ENCODE results near the gene MYL5. TPM values are rescaled to one million over a fixed set of nuclear protein-coding genes. Genes with fewer than 3 reads are reported as not detected.

Gene MYL5
- total and polyA plus RNA-seq, 2 of the 13 experiments (the other 11 are each of a cell fraction or from before 2014, with no cell fraction given) = 6.5 to 16.0 TPM

GRCh38 chr4:674172-675035 lies at the start of gene MYL5, which contains the start of gene ATP5ME (continued):
- TF ChIP-seq KDM5B (CRISPR knock-in tag; IDR thresholded peaks at IDR 0.05; ENCODE audit: borderline replicate concordance) = peak; percentile 94; the same call in 1 of the 2 replicates
- no peak for TF ChIP-seq ZNF781 (CRISPR knock-in tag; IDR thresholded peaks at IDR 0.05; ENCODE audit: borderline replicate concordance, not compliant biosample characterization)
- TF ChIP-seq ARNT (IDR thresholded peaks at IDR 0.05) = no peak
- TF ChIP-seq KLF6 (CRISPR knock-in tag; IDR thresholded peaks at IDR 0.05) = peak; percentile 57; the same call in 1 of the 2 replicates
- 0 out of 2 replicates have a peak, but pooled peaks have one; percentile 72 for TF ChIP-seq ZNF552 (CRISPR knock-in tag; IDR thresholded peaks at IDR 0.05; ENCODE audit: borderline replicate concordance)
- no peak for TF ChIP-seq ZNF639 (CRISPR knock-in tag; conservative IDR thresholded peaks at IDR 0.05)
- no peak for TF ChIP-seq CEBPB (IDR thresholded peaks at IDR 0.05; ENCODE audit: borderline replicate concordance, low read depth, low read length)
- 0 out of 2 replicates have a peak, but pooled peaks have one; percentile 58 for TF ChIP-seq MLXIP (CRISPR knock-in tag; IDR thresholded peaks at IDR 0.05; ENCODE audit: borderline replicate concordance)
- TF ChIP-seq NKX3-1 (CRISPR knock-in tag; IDR thresholded peaks at IDR 0.05) = peak; percentile 67; the same call in 1 of the 2 replicates
- TF ChIP-seq, protein P1, sequence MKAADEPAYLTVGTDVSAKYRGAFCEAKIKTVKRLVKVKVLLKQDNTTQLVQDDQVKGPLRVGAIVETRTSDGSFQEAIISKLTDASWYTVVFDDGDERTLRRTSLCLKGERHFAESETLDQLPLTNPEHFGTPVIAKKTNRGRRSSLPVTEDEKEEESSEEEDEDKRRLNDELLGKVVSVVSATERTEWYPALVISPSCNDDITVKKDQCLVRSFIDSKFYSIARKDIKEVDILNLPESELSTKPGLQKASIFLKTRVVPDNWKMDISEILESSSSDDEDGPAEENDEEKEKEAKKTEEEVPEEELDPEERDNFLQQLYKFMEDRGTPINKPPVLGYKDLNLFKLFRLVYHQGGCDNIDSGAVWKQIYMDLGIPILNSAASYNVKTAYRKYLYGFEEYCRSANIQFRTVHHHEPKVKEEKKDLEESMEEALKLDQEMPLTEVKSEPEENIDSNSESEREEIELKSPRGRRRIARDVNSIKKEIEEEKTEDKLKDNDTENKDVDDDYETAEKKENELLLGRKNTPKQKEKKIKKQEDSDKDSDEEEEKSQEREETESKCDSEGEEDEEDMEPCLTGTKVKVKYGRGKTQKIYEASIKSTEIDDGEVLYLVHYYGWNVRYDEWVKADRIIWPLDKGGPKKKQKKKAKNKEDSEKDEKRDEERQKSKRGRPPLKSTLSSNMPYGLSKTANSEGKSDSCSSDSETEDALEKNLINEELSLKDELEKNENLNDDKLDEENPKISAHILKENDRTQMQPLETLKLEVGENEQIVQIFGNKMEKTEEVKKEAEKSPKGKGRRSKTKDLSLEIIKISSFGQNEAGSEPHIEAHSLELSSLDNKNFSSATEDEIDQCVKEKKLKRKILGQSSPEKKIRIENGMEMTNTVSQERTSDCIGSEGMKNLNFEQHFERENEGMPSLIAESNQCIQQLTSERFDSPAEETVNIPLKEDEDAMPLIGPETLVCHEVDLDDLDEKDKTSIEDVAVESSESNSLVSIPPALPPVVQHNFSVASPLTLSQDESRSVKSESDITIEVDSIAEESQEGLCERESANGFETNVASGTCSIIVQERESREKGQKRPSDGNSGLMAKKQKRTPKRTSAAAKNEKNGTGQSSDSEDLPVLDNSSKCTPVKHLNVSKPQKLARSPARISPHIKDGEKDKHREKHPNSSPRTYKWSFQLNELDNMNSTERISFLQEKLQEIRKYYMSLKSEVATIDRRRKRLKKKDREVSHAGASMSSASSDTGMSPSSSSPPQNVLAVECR (CRISPR knock-in tag; IDR thresholded peaks at IDR 0.05; ENCODE audit: borderline replicate concordance) = peak; percentile 79
- no peak for TF ChIP-seq CREBL2 (CRISPR knock-in tag; IDR thresholded peaks at IDR 0.05; ENCODE audit: borderline replicate concordance)
- TF ChIP-seq HNRNPL (IDR thresholded peaks at IDR 0.05; ENCODE audit: low read depth, low read length) = no peak
- TF ChIP-seq ZSCAN30 (CRISPR knock-in tag; IDR thresholded peaks at IDR 0.05) = no peak
- no peak for TF ChIP-seq ZNF7 (CRISPR knock-in tag; IDR thresholded peaks at IDR 0.05)
- peak; percentile 58 for TF ChIP-seq FOSL2 (CRISPR knock-in tag; IDR thresholded peaks at IDR 0.05)
- peak; percentile 75 for TF ChIP-seq MYC (CRISPR knock-in tag; IDR thresholded peaks at IDR 0.05; ENCODE audit: borderline replicate concordance)
- TF ChIP-seq HOXD1 (CRISPR knock-in tag; IDR thresholded peaks at IDR 0.05) = no peak; the same call in 1 of the 2 replicates
- TF ChIP-seq ZNF644 (CRISPR knock-in tag; IDR thresholded peaks at IDR 0.05; ENCODE audit: low read depth) = 0 out of 2 replicates have a peak, but pooled peaks have one; percentile 15
- no peak for TF ChIP-seq NFIC (IDR thresholded peaks at IDR 0.05; ENCODE audit: low read length)
- peak; percentile 95 for TF ChIP-seq HOXA3 (CRISPR knock-in tag; IDR thresholded peaks at IDR 0.05)
